HG03460 (cell line): ENCODE results near the gene MED12L.

ENCODE experiments used
- ATAC-seq: cut with Tn5 transposase; IDR thresholded peaks from one replicate; pipeline ENCODE4 v1.9.1; 2021; ENCODE audit not compliant: unreplicated experiment

Gene MED12L

DNA sequence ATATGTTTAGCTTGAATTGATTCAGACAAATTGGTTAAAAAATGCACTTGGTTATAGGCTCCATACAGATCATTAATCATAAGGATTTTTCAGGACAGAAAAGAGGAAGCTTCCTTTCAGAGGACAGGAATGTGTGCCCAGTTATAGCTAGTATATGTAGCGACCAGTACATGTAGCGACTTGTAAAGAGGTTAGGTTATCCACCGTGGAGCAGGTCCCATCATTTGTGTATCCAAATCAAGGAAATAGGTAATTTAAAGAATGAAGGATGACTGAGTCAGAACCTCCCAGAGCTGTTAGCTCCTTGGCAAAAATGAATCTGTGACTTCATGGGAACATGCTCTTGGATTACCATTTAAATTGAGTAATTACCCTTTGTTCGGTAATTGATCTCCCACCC is 314.9 kb downstream of the MED12L start:
- no peak for ATAC-seq

GRCh38 chr3:151402349-151402748 is 316.9 kb downstream of the MED12L start:
- no peak for ATAC-seq

DNA sequence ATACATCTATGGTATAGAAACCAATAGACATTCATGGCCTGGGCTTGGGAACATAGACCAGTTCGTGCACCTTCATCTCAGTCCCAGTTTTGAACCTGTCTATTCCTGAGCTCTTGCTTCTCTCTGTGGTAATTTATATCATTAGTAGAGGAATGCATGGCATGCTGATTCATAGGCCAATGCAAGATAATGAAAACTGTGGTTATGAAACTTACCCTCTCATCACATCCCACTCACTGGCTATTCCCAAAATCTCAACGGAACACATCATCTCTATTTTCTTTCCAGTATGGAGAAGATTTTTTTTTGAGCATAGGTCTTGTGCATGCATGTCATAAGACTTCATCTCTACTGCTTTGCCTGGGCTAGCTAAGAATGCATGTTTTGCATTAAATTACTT is 317.8 kb downstream of the MED12L start:
- ATAC-seq = no peak

DNA sequence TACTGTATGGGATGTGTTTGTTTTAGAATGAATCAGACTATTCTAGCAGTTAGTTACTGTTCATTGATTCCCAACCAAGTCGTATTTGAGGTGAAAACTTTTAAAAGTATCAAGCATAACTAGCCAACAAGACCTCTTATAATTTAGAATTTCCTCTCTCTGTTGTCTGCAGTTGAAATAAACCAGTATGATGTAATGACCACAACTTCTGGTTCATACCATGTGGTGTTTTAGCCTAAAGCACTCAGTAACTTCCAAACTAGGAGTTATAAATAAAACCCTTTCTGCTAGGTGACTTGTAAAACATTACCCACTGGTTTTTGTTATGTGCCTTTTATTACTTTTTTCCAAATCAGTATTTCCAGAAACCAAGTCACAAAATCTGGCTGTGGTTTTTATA is 318.9 kb downstream of the MED12L start:
- no peak for ATAC-seq

- ATAC-seq = no peak
Observed at GRCh38 chr3:151407928-151408327, 322.5 kb downstream of the MED12L start.

DNA sequence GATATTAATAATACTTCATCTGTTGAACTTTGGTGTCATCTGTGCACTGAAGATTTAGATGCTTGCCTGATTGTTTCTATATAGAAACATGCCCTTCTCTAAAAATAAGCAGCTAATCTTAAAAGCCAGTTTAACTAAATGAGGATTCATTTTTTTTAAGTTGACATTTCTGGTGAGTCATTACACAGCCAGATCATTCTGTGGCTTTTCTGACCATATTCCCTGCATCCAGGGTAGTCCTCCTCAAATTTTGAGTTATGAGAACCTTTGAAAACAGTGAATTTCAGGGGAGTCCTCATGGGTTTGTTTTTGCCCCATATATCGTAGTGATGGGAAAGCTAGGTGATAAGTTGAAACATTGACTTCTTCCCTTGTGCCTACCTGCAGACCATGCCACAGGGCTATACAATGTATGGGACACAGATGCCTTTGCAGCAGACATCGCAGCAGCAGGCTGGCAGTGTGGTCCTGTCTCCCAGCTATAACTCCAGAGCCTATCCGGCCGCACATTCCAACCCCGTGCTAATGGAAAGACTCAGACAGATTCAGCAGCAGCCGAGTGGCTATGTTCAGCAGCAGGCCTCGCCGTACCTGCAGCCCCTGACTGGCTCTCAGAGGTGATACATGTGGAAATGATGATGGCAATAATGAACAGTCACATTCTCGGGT is 325.6 kb downstream of the MED12L start:
- no peak for ATAC-seq

DNA sequence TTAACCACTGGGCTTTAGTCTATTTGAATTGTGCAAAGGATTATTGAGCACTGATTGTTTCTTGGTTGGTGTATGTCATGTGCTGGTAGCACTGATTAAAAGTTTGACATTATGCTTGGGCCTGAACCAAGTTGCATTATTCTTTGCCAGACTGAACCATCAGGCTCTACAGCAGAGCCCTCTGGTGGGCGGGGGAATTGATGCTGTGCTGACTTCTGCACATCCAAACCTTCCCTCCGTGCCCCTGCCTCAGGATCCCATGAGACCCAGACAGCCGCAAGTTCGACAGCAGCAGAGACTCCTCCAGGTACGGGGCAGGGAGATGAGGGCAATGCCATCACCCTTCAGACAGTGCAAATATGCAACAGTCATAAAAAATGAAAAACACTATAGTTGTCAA is 327.5 kb downstream of the MED12L start:
- no peak for ATAC-seq

DNA sequence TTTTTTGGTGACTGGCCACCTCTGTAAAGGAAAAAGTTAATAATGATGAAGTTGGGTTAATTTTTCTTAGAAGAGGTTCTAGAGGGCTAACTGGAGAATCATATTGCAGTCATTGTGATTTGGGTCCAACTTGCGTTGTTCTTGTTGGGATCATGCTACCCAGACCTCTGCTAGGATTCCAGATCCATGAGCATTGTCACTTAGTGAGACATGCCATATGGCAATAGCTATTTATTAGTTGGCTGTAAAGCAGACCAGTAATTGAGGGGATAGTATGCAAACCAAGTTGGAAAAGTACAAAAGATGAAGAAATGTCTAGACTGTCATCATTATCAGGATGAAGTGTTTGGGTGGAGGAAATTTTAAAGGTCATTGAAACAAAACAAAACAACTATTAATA is 329.8 kb downstream of the MED12L start:
- no peak for ATAC-seq

- no peak for ATAC-seq
Observed at GRCh38 chr3:151419806-151420205, 334.3 kb downstream of the MED12L start.

- no peak for ATAC-seq
Observed at GRCh38 chr3:151421938-151422337, 336.5 kb downstream of the MED12L start.

DNA sequence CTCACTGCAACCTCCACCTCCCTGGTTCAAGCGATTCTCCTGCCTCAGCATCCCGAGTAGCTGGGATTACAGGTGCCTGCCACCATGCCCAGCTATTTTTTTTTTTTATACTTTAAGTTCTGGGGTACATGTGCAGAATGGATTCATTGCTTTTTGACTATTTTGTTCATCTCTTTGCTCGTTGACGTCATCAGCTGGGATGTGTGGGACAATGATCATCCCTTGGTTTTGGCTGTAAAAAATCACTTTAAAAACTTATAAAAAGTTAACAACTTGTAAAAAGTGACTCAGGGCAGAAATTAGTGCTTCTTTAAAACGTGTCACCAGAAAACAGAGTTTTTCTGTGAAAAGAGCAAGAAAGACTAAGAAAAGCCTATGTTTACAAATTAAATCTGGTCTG is 337.6 kb downstream of the MED12L start:
- no peak for ATAC-seq

DNA sequence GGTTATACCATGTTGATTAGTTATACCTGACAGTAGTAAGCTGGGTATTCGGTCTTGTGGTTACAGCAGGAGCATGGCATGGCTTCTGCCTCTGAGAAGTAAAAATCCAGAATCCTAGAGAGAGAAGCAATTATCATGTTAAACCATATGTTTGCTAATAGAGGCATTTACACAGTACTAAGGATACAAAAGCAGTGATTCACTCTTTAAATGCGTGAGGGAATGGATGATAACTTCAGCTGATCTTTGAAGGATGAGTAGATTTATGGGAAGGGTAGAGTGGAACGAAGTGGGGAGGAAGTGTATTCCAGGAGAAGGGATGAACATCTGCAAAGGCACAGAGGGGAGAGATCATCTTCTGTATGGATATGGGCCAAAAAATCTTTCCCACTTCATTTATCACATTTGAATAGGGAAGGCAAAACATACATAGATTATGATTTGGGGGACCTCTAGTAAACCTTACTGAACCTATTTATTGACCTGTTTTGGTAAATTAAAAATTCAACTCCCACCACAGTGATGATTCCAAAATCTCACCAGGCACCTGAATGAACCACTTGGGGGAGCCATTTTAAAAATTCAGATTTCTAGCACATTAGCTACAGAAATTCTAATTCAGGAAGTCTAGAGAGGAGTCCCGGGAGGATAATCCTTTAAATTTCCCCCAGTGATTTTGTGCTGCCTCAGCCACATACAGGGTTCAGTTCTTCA is 340.3 kb downstream of the MED12L start:
- ATAC-seq = peak; percentile 28

DNA sequence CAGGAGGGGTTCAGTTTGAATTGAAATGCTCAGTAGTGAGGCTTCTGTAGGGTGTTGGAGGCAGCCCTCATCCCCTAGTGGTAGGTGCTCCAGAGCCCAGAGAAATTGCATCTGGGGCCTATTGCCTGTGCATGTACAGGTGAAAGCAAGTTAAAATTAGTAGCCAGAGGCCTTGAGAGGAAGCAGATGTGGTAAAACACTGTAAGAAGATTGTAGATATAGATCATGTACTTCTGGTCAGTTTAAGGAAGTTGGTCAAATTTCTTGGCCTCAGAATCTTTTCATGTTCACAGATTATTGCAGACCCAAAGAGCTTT is 340.8 kb downstream of the MED12L start:
- ATAC-seq = peak; percentile 81

DNA sequence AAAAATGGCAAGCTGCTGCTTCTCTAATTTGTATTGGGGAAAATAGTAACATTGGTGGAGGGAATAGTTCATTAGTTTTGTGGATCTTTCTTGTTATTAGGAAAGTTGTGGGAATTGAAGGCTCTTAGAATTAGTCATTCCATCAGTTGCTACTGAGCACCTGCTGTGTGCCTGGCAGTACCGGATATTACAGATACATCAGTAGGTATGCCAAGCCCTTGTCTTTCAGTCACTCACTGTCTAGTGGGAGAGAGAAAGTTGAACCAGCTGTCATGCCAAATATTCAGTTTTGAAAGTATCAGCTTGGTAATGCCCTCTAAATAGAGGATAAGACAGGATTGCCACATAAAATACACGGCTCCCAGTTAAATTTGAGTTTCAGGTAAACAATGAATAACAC is 342.9 kb downstream of the MED12L start:
- no peak for ATAC-seq

GRCh38 chr3:151430821-151431484 is 345.5 kb downstream of the MED12L start:
- ATAC-seq = no peak

GRCh38 chr3:151431940-151432339 is 346.5 kb downstream of the MED12L start:
- no peak for ATAC-seq

DNA sequence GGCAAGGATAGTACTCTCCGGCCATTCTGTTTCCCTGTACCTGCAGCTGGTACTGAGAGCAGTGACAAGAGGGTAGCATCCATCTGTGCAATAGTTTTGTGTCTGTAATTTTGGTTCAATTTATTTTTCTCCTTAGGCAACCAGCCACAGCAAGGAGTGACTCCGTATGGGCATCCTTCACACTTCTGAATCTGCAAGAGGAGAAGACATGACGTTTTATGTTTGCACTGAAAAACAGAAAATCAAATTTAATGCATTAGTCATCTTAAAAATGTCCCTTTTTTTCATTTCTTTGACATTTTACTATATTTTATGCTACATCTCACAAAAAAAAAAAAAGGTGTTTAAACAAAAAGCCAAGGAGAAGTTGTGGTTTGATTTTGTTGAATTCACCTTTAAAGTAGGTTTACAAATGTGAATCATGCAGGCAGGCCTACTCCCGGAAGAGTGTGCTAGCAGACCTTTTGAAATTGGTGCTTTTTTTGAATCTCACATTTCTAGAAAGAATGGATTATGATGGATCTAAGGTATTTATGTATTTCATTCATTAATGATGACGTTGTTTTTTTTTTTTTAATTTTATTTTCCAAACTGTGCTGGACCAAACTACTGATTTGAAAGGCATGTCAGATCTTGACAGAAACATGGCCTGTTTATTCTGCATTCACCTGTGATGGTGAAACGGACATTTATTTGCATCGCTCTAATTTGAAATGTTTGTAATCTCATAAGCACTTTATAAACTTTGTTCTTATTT is 347.3 kb downstream of the MED12L start:
- ATAC-seq = no peak

GRCh38 chr3:151434151-151434890 is 348.9 kb downstream of the MED12L start:
- ATAC-seq = no peak

DNA sequence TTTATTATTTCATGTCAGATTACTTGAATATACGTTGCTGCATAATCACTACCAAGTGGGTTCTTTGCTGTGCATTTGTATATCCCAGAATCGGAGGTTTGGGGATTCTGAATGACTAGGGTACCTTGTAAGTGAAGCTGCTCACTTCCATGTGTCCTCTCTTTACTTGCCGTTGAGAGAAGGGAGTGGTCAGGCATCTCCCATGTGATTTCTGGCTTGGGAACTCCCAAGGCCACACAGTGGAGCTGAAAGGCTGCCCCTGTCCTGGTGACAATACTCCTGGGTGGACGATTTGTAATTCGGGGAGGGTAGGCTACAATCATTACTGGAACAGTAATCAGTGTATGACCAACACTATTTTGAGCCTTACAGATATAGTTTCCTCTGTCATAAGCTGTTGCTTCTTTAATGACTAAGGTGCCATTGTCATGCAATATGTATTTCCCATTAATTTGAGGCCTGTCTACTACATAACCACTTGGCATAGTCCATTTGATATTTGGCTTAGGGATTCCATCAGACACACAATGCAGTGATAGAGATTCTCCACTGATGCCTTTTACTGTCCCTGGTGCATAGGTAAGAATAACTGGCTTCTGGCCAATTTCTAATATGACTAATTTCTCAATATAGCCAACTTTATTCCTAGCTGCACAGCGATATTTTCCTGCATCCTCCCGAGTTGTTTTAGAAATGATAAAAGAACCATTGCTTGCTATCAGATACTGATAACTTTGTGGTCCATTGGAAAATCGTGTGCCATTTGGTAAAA is 351.4 kb downstream of the MED12L start:
- ATAC-seq = no peak

GRCh38 chr3:151437906-151438305 is 352.4 kb downstream of the MED12L start:
- ATAC-seq = no peak
